HG02763 (cell line): Measurements from ENCODE around the gene IL36B.

Source experiments
- ATAC-seq: cut with Tn5 transposase; IDR thresholded peaks from one replicate; pipeline ENCODE4 v1.9.1; 2021; ENCODE audit warnings: mild to moderate bottlenecking, moderate library complexity; ENCODE audit not compliant: unreplicated experiment

Gene IL36B

DNA sequence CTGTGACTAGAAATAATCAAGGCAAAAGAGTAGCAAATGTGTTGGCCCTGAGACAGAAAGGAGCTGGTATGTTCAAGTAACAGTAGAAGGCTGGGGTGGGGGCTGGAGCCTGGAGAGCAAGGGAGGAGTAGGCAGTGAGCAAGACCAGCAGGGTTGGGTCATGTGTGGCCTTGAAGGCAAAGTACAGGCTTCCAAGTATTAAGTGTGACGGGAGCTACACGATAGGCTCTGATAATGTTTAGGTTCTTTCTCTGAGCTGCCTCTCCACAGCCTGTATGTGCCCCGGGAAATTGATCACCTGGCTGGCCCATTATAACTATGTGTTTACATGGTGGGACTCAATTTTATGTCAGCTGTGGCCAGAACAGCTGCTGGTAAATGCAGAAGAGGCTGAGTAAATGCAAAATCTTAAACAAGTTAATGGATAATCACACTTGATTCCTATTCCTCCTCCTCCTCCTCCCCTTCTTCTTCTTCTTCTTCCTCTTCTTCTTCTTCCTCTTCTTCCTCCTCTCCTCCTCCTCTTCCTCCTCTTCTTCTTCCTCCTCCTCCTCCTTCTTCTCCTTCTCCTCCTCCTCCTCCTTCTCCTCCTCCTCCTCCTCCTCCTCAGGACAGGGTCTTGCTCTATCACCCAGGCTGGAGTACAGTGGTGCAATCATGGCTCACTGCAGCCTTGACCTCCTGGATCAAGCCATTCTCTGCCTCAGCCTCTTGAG is 24.4 kb upstream of the IL36B start:
- no peak for ATAC-seq

DNA sequence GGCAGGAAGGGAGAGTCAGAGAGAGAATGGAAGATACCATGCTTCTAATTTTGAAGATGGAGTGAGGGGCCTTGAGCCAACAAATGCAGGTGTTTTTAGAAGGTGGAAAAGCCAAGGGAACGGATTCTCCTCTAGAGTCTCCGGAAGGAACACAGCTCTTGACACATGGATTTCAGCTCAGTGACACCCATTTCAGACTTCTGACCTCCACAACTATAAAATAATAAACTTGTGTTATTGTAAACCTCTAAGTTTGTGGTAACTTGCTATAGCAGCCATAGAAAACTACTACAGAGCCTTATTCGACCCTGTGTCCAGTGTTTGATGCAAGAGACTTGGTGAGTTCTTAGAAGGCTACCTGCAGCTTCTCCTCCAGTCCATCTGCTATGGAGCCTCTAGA is 22.9 kb upstream of the IL36B start:
- no peak for ATAC-seq

DNA sequence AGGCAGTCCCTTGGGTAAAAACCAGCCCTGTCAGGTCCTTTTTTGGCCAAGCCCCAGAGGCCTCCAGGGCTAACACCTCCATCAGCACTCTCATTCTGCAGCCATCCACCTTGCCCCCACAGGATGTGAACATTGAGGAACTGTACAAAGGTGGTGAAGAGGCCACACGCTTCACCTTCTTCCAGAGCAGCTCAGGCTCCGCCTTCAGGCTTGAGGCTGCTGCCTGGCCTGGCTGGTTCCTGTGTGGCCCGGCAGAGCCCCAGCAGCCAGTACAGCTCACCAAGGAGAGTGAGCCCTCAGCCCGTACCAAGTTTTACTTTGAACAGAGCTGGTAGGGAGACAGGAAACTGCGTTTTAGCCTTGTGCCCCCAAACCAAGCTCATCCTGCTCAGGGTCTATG is 22.4 kb upstream of the IL36B start:
- no peak for ATAC-seq

DNA sequence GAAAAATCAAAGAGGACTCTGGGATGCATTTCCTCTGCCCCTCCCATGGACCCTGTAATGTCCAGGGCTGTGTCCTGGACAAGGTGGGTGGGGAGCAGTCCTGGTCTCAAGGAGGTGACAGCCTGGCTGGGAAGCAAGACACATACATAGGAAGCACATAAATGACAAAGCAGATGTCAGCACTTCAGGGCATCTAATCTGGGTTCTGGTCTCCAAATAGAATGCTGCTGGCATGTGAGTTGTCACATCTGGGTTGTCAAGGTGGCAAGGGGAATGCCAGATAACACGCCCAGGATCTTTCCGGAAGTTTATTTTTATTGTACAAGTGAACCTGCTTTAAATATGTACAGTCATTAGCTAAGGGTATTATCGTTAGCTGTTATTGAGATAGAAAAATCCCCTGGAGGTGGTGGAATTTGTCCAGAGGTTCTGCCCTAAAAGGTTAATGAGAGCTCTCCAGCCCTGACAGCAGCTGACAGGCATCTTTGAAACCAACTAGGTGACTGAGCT is 20.7 kb upstream of the IL36B start:
- no peak for ATAC-seq

DNA sequence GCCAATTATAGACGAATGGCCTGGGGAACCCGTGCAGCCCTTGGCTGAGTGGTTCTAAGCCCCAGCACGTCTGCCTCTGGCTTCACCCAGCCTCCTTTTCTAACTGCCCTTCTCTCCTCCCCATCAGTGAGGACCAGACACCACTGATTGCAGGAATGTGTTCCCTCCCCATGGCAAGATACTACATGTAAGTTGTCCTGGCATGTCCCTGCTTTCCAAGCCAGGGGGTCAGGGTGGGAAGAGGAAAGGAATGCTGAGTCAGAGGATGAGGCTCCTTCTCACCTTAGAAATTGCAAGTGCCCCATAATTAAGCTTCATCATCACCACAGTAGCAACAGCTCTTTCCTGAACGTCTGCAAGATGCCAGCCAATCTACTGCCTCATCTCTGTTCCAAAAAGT is 19.9 kb upstream of the IL36B start:
- no peak for ATAC-seq

DNA sequence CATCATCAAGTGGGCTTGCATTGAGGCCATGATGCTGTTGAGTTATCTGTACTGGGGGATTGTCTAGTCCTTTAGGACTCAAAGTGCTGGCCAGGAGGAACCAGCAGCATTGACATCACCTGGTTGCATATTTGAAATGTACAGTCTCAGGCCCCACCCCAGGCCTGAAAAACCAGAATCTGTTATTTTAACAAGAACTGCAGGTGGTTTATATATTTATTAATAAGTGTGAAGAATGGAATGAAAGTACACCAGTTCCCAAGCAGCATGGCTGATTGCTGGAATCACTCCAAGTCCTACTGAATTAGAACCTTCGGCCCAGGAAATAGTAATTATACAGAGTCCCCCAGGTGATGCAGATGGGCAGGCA is 17.9 kb upstream of the IL36B start:
- no peak for ATAC-seq

DNA sequence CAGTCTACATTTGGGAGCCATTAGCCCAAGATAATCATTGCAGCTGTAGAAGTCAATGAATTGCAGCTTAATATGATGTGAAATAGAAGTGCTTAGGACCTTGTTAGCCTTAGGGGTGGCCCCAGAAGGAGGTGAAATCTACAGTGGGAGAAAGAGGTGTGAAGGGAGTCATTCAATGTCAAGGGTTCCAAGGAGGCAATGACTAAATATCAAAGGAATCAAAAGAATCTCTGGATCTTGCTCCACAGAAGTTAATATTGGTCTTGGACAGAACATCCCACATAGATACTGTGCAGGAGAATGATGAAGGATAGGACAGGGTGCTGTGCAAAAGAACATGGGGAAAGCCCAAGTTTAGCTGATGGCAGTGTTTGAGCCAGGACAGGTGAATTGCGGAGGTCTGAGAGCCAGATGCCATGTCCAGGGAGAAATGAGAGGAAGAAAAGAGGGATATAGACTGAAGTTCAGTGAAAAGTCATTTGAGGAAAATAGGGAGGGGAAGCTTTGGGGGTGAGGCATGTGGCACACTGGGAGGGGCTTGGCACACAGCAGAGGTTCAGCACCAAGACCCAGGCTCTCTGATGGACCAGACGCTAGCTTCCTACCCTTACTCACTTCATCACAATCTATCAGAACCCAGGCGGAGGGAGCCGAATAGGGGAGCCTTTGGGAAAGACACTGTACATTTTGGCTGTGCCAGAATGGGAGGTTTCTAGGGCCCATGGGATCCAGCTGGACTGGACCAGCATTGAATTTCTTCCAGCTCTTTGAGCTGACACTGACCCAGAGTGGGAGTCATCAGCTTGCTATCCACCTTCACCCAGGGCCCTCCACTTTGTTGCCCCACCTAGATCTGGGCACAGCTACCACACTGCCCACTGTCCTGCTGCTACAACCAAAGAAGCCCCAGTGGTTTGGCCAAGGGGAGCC is 17.3 kb upstream of the IL36B start:
- ATAC-seq = no peak

DNA sequence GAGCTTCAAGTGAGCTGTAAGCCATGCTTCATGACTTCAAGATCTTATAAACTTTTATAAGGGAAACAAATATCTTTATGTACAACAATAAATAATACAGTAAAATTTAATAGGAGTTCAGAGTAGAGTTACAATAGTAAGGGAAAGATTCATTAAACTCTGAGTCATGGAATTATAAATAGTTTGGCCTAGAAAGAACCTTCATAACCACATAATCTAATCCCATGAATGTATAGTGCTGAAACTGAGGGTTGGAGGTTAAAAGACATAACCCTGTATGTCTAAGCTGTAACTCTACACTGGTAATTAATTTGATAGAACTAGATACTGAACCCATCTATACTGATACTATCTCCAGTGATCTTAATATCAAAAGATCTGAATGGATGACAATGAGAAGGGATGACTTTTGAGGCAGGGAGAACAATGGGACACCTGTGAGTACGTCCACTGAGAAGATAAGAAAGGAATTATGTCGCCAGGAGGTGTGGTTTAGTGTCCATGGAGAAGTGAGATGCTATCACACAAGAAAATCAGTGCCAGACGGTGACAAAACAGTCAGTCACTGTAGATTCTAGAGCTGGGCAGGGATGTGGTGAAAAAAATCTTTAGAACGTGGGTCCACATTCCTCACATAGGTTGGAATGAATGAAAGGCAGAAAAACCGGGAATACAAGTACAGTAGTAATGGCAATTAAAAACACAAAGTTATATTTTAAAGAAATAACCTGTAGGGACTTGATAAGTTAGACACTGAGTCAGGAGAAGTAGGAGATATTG is 16.2 kb upstream of the IL36B start:
- ATAC-seq = no peak

DNA sequence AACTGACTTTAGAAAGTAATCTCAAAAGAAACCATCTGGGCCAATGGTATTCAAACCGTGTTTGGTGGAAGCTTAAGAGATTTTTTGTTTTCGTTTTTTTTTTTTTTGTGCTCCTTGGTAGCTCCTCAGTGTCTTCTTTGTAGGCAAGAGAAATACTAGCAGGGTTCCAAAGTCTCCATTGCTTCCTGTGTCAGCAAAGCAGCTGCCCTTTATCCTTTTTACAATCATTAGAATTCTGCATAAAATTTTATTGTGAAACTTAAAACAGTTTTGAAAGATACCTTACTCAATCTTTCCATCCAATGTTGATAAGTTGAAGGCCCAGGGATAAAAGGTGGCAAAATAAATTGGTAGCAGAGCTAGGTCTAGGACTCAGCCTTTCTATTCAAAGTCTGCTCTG is 15.6 kb upstream of the IL36B start:
- no peak for ATAC-seq

DNA sequence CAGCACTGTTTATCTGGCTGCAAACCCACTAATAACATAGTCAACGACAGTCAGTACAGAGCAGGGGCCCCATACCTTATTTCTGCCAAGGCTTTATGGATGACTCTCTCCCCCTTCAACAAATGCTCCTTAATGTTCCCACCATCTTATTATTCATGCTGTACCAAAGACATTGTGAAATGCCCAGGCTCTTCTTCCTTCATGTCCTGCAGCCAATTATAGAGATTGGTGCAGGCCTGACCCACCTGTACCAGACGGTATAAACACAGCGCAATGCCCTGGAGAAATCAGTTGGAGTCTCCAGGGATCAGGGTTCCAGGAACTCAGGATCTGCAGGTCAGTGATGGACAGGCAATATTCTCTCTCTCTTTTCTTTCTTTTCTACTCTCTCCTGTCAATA is 15.0 kb upstream of the IL36B start, which contains the start of gene IL1F10:
IL1F10 (plus strand) TSS at position 290 of the 400 bp plus-strand sequence. CDS start 4,769 bp downstream, outside the sequence.
- no peak for ATAC-seq

DNA sequence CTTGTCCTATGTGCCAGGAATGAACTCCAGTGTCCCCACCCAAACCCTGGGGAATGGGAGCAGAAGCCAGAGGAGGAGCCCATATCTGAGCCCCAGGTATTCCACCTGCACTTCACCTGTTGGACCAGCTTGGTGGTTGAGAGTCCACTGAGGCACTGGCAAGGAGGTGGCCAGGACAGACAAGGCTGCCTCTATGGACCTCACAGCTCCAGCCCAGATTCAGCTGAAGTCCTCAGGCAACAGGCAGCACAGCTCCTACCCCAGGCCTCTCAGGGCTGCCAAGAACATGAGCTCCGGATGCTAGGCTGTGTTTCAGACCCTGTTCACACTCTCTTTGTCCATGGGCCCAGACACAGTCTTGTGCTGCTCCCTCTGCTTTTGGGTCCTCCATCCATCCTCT is 12.2 kb upstream of the IL36B start:
- no peak for ATAC-seq

DNA sequence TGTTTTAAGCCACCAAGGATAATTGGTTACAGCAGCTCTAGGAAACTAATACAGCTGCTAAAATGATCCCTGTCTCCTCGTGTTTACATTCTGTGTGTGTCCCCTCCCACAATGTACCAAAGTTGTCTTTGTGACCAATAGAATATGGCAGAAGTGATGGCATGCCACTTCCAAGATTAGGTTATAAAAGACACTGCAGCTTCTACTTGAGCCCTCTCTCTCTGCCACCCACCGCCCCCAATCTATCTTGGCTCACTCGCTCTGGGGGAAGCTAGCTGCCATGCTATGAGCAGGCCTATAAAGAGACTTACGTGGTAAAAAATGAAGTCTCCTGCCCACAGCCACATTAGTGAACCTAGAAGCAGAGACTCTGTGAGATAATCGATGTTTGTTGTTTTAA is 11.6 kb upstream of the IL36B start:
- ATAC-seq = no peak

DNA sequence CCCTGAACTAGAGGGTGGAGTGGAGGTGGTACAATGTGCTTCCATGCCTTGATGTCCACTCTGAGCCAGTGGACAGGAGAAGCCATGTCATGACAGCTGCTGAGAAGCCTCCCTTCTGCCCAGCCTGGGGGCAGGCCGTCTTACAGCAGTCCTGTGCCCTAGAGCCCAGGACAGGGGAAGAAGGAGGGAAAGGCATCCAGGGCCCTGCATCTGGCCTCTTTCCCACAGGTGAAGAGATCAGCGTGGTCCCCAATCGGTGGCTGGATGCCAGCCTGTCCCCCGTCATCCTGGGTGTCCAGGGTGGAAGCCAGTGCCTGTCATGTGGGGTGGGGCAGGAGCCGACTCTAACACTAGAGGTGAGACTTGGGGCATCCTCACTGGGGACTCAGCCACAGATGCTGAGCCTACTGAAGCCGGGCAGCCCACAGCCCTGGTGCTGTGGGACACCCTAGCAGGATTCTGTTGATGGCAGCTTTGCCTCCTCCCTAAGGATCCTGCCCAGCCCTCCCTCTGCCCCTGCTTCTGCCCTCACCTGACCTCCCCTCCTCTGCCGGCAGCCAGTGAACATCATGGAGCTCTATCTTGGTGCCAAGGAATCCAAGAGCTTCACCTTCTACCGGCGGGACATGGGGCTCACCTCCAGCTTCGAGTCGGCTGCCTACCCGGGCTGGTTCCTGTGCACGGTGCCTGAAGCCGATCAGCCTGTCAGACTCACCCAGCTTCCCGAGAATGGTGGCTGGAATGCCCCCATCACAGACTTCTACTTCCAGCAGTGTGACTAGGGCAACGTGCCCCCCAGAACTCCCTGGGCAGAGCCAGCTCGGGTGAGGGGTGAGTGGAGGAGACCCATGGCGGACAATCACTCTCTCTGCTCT is 9.5 kb upstream of the IL36B start:
- ATAC-seq = no peak

DNA sequence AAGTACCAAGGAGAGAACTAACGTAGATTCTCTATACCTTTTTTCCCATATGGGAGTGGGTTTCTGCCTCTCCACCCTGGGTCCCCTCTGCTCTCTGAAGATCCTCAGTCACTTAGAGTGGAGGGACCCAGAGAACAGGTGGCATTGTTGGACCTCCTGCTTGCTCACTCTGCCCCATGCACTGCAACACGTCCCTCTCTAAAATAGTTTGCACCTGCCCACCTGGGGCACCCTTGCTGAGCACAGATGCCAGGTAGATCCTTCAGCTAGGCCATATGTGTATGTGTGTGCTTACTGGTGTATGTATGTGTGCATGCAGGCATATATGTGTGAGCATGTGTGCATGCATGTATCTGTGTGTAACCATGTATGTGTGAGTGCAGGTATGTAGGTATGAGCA is 8.6 kb upstream of the IL36B start:
- ATAC-seq = no peak

DNA sequence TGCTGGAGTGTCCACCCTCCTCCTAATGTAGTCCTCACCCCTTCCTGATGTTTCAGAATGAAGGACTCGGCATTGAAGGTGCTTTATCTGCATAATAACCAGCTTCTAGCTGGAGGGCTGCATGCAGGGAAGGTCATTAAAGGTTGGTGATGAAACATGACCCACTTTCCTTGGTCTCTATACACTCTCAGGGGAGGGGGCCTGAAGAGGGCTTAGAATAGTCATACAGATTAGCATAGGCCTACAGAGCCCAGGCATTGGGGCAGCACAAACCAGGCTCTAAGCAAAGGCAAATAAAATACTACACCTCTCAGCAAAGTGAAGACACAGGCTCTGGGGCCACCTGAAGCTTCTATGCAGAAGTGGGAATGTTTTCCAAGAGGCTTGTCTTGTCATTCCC is 8.1 kb upstream of the IL36B start:
- ATAC-seq = no peak

DNA sequence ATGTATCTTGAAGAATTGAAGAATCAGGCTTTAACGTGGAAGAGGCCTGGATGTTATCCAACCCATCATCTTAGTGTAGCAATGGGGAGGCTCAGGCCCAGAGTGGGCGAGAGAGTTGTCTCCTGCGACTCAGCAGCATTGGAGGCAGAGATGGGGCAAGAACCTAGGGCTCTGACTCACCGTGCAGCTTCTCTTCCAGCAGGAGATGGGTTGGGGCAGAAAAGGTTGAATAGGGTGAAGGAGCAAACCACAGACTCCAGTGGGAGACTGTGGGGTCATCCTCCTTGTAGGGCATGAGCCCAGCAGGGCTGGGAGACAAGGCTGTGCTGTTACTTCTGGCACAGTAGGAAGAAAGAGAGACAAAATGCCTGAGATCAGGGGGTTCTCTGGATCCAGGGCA is 7.7 kb upstream of the IL36B start:
- ATAC-seq = no peak

DNA sequence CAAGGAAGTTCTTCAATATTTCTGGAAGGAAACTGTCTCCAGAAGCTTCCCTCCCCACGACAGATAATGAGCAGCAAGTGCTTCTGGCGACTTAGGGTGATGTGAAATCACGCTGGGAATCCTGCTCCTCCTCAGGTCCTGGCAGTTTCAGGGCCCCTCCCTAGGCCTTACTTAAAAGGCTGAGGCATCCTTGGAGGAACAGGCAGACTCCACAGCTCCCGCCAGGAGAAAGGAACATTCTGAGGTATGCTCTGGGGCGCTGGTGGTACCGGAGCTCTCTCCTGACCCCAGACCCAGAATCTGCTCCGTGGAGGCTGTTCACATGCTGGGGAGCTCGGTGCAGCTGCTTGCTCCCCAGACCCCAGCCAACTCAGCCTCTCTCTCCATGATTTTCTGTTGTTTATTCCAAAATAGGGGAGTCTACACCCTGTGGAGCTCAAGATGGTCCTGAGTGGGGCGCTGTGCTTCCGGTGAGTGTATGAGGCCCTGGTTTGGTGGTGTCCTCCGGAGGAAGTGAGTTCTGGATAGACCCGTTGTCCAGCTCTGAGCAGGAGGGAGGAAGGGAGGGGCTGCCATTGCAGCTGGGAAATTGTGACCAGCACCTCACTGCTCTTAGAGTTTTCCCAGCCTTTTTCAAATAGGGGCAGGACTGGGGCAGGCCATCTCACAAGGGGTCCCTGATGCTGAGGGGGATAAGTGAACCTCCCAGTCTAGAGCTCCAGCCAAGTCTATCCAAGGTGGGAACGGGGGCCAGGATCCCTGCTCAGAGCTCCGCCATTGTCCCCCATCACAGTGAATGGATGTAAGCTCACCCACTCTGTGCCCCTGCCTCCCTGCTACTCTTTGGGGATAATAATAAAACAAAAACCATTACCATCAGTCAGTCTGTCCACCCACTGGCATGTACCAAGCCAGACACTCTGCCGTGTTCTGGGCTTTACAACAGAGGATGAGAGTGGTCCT is 6.6 kb upstream of the IL36B start, which contains the start of gene IL36RN:
IL36RN (plus strand) TSS at position 201 of the 963 bp plus-strand sequence; CDS start at position 442, 241 bp downstream.
- ATAC-seq = no peak

DNA sequence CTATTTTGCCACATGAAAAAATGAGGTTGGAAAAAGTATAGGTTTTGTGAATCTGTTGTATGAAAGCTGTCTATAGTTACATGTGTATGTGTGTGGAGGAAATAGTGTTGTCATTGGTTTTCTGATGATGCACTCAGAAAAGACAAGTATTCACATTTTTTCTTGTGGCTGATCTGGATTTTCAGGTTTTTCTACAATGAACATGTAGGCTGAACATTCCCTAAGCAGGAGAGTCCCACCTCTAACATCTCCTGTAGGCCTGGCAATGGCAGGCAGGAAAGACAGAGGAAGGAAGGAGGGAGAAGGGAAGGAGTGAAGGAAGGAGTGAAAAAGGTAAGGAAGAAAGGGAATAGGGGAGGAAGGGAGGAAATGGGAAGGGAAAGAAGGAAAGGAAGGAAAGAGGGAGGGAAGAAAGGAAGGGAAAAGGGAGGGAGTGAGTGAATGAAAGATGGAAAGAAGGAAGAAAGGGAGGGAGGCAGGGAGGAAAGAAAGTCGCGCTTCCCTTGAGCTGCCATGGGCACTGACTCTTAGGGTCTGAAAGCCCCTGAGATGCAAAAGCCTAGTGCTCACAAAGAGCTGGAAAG is 5.8 kb upstream of the IL36B start:
- no peak for ATAC-seq

DNA sequence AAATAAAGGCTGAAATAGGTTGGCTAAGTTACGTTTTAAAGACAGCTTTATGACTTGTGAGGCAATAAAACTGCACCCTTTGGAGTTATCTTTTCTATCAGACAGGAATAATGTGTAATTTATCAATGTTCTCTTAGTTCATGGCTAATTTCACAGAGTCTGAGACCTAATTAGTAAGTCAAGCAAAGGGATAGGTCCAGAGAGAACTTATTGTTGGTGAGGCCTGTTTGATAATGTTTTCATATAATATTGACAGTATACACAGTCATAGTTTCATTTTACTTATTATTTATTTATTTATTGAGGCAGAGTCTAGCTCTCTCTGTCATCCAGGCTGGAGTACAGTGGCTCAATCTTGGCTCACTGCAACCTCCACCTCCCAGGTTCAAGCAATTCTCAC is 4.5 kb upstream of the IL36B start:
- ATAC-seq = no peak
